HepG2 (cell line): ENCODE measurements around the gene ZNF652. TPM values are rescaled to one million over a fixed set of nuclear protein-coding genes. Genes with fewer than 3 reads are reported as not detected.

Source experiments
- AGO2 ChIP-seq: fragments of 200-400 bp; formaldehyde crosslinking; optimal IDR thresholded peaks from 2 replicates; pipeline ENCODE3; 2017; ENCODE audit warnings: mild to moderate bottlenecking, low read depth, low read length, moderate library complexity
- HOXA7 ChIP-seq: sonication (generic); formaldehyde crosslinking; IDR thresholded peaks from 2 replicates; pipeline ENCODE4 v1.8.1; 2022; ENCODE audit warnings: mild to moderate bottlenecking, missing genetic modification reagents, moderate library complexity
- RFX1 ChIP-seq: fragments of 450-650 bp; IDR thresholded peaks from 2 replicates; pipeline ENCODE4 v1.6.1; 2017
- SIX4 ChIP-seq: sonication (generic); formaldehyde crosslinking; IDR thresholded peaks from 2 replicates; pipeline ENCODE4 v1.4.0; 2020; ENCODE audit warnings: missing genetic modification reagents
- SPEN ChIP-seq: sonication (generic); formaldehyde crosslinking; IDR thresholded peaks from 2 replicates; pipeline ENCODE4 v1.5.1; 2020; ENCODE audit warnings: low read depth, mild to moderate bottlenecking, missing genetic modification reagents
- TEAD2 ChIP-seq: sonication (generic); formaldehyde crosslinking; IDR thresholded peaks from 2 replicates; pipeline ENCODE4 v1.9.0; 2021; ENCODE audit warnings: missing genetic modification reagents
- ZBED4 ChIP-seq: sonication (generic); formaldehyde crosslinking; IDR thresholded peaks from 2 replicates; pipeline ENCODE4 v1.4.0; 2020; ENCODE audit warnings: missing genetic modification reagents, borderline replicate concordance
- ZBTB3 ChIP-seq: sonication (generic); formaldehyde crosslinking; IDR thresholded peaks from 2 replicates; pipeline ENCODE4 v1.4.0; 2020; ENCODE audit warnings: low read depth, mild to moderate bottlenecking, moderate library complexity, missing genetic modification reagents, borderline replicate concordance
- ZNF256 ChIP-seq: sonication (generic); formaldehyde crosslinking; conservative IDR thresholded peaks from 2 replicates; pipeline ENCODE4 v1.4.0; 2020; ENCODE audit warnings: missing genetic modification reagents
- ZNF607 ChIP-seq: sonication (generic); formaldehyde crosslinking; IDR thresholded peaks from 2 replicates; pipeline ENCODE4 v1.5.1; 2020; ENCODE audit warnings: missing genetic modification reagents, mild to moderate bottlenecking, borderline replicate concordance
- ZNF652 ChIP-seq: IDR thresholded peaks from 2 replicates; pipeline ENCODE4 v1.6.1; 2016; ENCODE audit warnings: low read depth, borderline replicate concordance
- ZNF83 ChIP-seq: sonication (generic); formaldehyde crosslinking; IDR thresholded peaks from 2 replicates; pipeline ENCODE4 v1.4.0; 2020; ENCODE audit warnings: missing genetic modification reagents, mild to moderate bottlenecking, borderline replicate concordance
- ZNF850 ChIP-seq: sonication (generic); formaldehyde crosslinking; conservative IDR thresholded peaks from 2 replicates; pipeline ENCODE4 v1.9.0; 2021; ENCODE audit warnings: mild to moderate bottlenecking, missing genetic modification reagents
- polyA plus RNA-seq, 8 experiments: library from polyadenylated mRNA; depleted of rRNA in 3 of 8; stranded (reverse) in 7 of 8; unstranded in 1 of 8; fragments of >200 nt; fragmentation: Illumina TruSeq in 4 of 8; extraction: Trizol in 4 of 8; gene quantifications; 2 replicates each; pipeline versions ENCODE4 v1.2.1 to v1.2.3, GENCODE V29; 2011 to 2016; ENCODE audit warnings: low read depth in 4 of 8, missing spikeins in 1 of 8, mixed read lengths in 1 of 8; ENCODE audit not compliant: insufficient read depth in 1 of 8
- total RNA-seq, 5 experiments: library from RNA; depleted of rRNA; stranded (reverse); fragments of >200 nt; fragmentation: Illumina TruSeq; extraction: Trizol; gene quantifications; 2 replicates each; pipeline ENCODE4 v1.2.3, GENCODE V29; 2016; ENCODE audit warnings: low read depth in 1 of 5
- TF ChIP-seq, protein P1 (sequence below): sonication (generic); formaldehyde crosslinking; IDR thresholded peaks from 2 replicates; pipeline ENCODE4 v1.5.0; 2020; ENCODE audit warnings: mild to moderate bottlenecking, missing genetic modification reagents, borderline replicate concordance
- TF ChIP-seq, protein P2 (sequence below): sonication (generic); formaldehyde crosslinking; IDR thresholded peaks from 2 replicates; pipeline ENCODE4 v1.8.0; 2022; ENCODE audit warnings: mild to moderate bottlenecking, missing genetic modification reagents
- TF ChIP-seq, protein P3 (sequence below): IDR thresholded peaks from 2 replicates; pipeline ENCODE4 v1.6.1; 2016; ENCODE audit warnings: mild to moderate bottlenecking, missing biosample characterization, missing genetic modification reagents

Gene ZNF652
- total and polyA plus RNA-seq, 2 of the 13 experiments (the other 11 are each of a cell fraction or from before 2014, with no cell fraction given), result 16.2 to 30.2 TPM

DNA sequence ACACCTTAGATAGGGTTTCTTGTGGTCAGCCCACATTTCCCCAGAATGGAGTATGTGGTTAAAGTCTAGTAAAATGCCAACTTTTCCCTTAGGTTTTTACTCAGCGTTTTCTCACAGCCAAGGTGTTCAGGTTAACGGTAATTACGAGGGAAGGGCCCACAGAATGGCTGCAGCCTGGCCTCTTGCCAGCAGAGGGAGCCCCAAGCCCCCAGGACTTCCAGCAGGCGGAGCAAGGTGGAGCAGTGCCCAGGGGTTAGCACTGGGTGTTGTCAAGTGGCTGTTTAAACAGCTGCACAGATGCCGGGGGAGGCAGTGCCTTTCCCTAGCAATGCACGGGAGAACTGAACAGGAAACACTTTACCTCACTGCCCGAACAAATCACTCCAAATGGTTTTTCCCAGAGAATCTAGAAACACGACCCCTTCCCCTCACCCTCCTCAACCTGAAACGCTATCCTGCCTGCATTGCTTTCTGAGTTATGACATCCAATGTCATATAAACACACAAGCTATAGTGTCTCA is 46.0 kb upstream of the ZNF652 start (continued):
- TF ChIP-seq, protein P1, sequence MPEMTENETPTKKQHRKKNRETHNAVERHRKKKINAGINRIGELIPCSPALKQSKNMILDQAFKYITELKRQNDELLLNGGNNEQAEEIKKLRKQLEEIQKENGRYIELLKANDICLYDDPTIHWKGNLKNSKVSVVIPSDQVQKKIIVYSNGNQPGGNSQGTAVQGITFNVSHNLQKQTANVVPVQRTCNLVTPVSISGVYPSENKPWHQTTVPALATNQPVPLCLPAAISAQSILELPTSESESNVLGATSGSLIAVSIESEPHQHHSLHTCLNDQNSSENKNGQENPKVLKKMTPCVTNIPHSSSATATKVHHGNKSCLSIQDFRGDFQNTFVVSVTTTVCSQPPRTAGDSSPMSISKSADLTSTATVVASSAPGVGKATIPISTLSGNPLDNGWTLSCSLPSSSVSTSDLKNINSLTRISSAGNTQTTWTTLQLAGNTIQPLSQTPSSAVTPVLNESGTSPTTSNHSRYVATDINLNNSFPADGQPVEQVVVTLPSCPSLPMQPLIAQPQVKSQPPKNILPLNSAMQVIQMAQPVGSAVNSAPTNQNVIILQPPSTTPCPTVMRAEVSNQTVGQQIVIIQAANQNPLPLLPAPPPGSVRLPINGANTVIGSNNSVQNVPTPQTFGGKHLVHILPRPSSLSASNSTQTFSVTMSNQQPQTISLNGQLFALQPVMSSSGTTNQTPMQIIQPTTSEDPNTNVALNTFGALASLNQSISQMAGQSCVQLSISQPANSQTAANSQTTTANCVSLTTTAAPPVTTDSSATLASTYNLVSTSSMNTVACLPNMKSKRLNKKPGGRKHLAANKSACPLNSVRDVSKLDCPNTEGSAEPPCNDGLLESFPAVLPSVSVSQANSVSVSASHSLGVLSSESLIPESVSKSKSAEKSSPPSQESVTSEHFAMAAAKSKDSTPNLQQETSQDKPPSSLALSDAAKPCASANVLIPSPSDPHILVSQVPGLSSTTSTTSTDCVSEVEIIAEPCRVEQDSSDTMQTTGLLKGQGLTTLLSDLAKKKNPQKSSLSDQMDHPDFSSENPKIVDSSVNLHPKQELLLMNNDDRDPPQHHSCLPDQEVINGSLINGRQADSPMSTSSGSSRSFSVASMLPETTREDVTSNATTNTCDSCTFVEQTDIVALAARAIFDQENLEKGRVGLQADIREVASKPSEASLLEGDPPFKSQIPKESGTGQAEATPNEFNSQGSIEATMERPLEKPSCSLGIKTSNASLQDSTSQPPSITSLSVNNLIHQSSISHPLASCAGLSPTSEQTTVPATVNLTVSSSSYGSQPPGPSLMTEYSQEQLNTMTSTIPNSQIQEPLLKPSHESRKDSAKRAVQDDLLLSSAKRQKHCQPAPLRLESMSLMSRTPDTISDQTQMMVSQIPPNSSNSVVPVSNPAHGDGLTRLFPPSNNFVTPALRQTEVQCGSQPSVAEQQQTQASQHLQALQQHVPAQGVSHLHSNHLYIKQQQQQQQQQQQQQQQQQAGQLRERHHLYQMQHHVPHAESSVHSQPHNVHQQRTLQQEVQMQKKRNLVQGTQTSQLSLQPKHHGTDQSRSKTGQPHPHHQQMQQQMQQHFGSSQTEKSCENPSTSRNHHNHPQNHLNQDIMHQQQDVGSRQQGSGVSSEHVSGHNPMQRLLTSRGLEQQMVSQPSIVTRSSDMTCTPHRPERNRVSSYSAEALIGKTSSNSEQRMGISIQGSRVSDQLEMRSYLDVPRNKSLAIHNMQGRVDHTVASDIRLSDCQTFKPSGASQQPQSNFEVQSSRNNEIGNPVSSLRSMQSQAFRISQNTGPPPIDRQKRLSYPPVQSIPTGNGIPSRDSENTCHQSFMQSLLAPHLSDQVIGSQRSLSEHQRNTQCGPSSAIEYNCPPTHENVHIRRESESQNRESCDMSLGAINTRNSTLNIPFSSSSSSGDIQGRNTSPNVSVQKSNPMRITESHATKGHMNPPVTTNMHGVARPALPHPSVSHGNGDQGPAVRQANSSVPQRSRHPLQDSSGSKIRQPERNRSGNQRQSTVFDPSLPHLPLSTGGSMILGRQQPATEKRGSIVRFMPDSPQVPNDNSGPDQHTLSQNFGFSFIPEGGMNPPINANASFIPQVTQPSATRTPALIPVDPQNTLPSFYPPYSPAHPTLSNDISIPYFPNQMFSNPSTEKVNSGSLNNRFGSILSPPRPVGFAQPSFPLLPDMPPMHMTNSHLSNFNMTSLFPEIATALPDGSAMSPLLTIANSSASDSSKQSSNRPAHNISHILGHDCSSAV, result no peak
- TF ChIP-seq ZBTB3 (no peak), RFX1 (no peak), ZNF652 (CRISPR knock-in tag) (no peak; the same call in 1 of the 2 replicates), SIX4 (CRISPR knock-in tag) (no peak), ZNF850 (CRISPR knock-in tag) (no peak), ZNF256 (CRISPR knock-in tag) (no peak), ZBED4 (no peak), ZNF607 (no peak; the same call in 1 of the 2 replicates), TEAD2 (CRISPR knock-in tag) (no peak), AGO2 (no peak), ZNF83 (CRISPR knock-in tag) (no peak), HOXA7 (CRISPR knock-in tag) (no peak), SPEN (CRISPR knock-in tag) (peak; percentile 30; the same call in 1 of the 2 replicates)
- TF ChIP-seq, protein P2, sequence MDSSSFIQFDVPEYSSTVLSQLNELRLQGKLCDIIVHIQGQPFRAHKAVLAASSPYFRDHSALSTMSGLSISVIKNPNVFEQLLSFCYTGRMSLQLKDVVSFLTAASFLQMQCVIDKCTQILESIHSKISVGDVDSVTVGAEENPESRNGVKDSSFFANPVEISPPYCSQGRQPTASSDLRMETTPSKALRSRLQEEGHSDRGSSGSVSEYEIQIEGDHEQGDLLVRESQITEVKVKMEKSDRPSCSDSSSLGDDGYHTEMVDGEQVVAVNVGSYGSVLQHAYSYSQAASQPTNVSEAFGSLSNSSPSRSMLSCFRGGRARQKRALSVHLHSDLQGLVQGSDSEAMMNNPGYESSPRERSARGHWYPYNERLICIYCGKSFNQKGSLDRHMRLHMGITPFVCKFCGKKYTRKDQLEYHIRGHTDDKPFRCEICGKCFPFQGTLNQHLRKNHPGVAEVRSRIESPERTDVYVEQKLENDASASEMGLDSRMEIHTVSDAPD (CRISPR knock-in tag), result no peak
- TF ChIP-seq, protein P3, sequence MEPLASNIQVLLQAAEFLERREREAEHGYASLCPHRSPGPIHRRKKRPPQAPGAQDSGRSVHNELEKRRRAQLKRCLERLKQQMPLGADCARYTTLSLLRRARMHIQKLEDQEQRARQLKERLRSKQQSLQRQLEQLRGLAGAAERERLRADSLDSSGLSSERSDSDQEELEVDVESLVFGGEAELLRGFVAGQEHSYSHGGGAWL (CRISPR knock-in tag), result 0 out of 2 replicates have a peak, but pooled peaks have one; percentile 38
